Medulla oblongata (tissue), 1 donor: Measurements from ENCODE around the gene GADD45G.

Source experiments
- DNase-seq: peaks from one replicate; pipeline ENCODE4 v3.0.0-alpha.2; 2015; ENCODE audit errors: extremely low spot score

The GADD45G gene, protein sequence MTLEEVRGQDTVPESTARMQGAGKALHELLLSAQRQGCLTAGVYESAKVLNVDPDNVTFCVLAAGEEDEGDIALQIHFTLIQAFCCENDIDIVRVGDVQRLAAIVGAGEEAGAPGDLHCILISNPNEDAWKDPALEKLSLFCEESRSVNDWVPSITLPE

DNA sequence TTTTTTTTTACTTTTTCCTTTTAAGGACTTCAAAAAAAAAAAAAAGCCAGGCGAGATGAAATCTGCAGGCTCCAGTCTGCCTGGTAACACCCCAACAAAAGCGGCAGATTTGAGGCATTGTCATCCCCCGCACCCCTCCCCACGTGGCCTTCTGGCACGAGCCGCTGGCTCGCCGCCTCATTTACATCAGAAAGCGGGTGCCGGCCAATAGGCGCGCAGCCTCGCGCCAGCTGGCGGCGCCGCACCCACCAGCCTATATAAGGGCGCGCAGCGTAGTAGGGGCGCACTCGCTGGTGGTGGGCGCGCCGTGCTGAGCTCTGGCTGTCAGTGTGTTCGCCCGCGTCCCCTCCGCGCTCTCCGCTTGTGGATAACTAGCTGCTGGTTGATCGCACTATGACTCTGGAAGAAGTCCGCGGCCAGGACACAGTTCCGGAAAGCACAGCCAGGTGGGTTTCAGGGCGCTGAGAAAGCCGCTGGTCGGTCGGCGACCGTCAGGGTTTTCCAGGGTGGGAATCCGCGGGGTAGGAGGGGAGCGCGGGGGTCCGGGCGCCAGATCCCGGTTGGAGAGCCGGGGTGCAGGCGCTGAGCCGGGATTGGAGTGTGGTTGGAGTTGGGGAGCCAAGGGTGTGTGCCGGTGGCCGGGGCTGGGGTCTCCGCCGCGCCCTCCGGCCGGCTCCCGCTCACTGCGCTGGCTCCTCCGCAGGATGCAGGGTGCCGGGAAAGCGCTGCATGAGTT lies at the start of gene GADD45G:
GADD45G (plus strand) TSS at position 284 of the 736 bp plus-strand sequence; CDS start at position 394, 110 bp downstream.
- DNase-seq, result peak; percentile 89

DNA sequence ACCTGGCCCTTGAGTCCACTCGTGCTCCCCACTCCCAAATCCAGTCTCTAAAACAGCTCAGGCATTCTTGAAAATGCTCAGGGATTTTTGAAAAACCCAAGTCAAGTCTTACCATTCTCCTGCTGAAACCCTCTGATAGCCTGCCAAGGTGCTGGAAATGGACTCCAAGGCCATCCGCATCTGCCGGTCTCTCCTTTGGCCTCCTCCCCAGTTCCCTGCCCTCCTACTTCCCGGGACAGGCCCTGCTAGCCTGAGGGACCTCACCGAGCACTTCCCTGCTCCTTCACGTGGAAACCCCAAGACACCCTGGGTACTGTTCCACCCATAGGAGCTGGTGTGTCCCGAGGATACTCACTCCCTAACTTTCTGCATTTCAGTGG lies 49.8 kb upstream of the GADD45G start:
- DNase-seq, result no peak

DNA sequence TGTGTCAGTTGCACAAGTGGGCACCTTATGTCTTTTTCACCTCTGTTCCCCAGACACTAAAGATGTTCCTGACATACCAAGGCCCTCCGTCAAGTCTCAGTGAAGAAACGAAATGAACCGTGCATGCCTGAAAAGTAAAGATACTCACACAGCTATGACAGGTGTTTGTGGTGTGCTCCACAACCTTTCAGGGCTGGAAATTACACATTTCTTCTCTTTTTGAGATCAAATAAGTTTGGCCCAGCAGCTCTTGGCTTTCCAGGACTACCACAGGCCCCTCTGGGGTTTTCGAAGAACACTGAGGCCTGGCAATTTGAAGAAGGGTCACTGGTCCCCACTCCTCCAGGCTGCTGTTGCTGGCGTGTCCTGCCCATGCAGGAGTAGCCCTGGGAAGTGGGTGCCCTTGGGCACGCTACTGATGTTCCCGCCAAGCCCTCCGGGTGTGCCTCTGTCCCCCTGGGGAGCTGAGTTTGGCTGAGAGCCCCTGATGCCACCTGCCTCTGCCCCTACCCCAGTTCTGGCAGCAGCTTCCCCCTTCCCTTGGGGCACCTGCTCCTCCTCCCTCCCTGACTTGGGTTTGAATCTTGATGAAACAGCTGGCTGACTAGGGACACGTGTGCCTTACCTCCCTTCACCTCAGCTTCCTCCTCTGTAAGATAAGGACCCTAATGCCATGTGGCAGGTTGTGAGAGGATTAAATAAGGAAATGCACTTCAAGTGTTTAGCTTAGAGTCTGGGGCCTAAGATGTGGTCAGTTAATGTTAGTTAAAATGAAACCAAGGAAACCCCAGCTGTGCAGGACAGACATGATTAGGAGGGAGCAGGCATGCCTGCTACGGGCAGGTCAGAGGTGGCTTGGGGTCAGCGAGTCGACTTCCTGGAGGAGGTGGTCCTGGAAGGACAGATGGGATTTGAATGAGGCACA lies 49.1 kb upstream of the GADD45G start:
- DNase-seq, result no peak

DNA sequence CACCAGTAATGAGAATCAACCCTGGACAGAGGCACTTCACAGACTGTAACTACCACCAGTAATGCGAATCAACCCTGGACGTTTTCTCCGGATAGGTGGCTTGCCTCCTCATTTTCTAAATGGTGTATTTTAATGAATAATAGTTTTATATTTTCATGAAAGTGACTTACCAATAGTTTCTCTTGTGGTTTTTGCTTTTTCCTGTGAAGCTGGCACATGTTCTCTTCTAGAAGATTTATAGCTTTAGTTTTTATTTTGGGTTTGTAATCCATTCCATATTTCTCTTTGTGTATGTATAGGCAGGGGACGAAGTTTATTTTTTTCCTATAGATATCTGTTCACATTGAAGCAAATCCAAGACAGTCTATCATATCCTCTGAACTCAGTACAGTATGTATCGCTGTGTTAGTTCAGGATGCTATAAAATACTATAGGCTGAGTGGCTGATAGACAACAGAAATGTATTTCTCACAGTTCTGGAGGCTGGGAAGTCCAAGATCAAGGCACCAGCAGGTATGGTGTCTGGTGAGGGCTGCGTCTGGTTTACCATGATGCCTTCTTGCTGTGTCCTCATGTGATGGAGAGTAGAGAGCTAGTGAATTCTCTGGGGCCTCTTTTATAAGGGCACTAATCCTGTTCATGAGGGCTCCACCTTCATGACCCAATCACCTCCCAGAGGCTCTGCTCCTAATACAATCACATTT lies 46.5 kb upstream of the GADD45G start:
- no peak for DNase-seq

DNA sequence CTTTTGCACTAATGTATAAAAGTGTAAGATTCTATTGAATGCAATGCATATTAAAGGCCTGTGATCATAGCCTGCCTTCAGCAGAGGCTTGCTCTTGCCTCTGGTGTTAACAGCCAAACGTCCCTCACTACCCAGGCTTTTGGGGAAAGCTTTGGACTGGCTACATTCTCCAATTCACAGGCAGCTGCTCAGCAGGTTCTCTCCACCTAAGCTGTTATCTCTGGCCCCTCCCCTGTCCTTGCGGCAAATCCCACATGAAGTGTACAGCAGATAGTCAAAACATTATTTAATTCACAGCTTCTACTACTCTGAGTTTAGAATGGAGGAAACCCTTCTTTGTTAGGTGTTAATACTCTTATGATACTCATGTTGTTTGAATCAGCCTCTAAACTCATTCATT lies 45.9 kb upstream of the GADD45G start:
- no peak for DNase-seq

DNA sequence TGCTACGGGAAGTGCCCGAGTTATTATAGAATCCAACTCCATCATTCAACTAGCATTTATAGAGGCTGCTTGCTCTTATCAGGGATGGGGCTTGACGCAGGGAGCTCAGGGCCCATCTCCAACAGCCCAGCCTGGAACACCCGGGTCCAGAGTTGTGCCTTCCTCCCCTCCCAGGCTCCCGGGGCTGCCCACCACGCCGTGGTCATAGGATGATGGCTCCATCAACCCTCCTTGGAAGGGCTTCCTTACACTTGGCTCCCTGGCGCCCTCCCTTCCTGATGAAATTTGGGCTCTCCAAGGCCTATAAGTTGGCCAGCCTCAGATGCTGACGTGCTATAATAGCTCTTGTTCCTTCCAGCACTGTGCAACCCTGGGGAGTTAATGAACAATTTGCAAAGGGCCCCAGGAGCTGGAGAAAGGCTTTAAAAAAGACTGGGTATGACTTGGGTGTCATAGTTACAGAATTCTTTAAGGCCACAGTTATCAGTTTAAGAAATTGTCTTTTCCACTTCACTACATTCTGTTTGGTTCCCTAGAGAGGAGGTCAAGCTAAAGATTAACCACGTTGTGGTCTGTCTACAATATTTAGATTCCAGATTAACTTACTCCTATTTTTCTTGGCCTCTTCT lies 42.5 kb upstream of the GADD45G start:
- no peak for DNase-seq

DNA sequence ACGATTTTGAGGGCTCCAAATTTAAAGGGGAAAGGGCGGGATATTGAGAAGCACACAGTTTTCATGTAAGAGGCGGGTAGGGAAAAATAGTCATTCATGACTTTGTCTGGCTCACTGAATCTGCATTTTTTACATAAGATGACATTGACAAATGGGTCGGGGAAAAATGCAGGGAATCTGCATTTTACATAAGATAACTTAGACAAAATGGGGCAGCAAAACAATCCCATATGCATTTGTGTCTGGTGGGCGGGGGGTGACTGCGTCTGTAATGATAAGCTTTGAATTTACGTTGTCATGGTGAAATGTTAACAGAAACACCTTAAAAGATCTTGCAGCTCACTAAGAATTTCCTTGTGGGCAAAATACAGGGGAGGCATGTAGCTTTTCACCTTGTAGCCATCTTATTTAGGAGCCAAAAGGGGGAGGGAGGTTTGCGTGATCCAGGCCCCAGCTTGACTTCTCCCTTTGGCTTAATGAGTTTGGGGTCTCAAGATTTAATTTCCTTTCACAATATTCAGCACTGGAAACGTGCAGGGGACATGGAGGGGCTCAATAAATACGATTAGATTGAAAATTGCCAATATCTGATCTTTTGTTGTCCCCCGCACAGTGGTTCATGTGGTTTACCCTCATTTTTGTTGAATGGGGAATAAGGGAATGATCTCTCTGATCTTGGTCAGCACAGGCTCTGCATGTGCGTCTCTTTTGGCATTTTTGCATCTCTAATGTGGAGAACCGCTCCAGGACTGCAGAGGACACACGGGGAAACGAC lies 41.1 kb upstream of the GADD45G start:
- no peak for DNase-seq

DNA sequence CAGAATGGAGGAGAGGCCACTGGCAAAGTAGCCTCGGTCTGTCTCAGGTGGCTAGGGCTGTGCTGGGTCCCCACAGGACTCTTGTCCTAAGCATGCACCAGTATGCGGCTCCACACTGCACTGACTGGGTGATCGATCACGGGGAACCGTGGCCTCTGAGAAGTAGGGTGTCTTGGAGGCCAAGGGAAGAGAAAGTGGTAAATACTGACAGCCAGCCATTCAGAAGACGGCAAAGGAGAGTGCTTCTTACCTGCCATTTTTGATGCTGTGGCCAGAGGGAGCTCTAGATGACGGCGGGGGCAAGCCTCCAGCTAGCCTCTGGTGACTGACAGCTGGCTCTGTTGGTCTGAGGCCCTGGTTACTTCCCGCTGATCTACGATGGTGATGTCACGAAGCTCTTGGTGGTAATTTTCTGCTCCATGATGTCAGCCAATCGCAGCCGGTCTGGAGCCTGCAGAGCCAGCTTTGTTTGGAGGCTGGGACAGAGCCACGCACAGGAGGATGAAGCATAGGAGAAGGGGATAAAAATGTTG lies 40.4 kb upstream of the GADD45G start:
- DNase-seq, result peak; percentile 21

DNA sequence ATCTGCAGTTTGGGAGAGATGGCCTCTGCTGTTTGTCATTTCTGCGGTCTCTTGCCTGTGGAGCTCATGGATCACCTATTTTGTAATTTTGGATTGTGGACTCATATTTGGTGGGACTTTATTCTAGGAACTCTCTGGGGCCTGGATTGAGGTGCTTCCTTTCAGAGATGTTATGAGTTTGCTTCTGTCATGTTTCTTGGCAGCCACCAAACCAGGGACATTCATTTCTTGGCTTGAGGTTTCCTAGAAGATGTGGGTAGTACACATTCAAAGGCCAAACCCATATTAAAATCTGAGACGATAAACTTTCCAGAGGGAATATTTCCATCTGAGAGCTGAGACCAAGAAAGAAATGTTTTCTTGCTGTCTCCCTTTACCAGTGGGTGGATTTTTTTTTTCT lies 37.2 kb upstream of the GADD45G start:
- no peak for DNase-seq

DNA sequence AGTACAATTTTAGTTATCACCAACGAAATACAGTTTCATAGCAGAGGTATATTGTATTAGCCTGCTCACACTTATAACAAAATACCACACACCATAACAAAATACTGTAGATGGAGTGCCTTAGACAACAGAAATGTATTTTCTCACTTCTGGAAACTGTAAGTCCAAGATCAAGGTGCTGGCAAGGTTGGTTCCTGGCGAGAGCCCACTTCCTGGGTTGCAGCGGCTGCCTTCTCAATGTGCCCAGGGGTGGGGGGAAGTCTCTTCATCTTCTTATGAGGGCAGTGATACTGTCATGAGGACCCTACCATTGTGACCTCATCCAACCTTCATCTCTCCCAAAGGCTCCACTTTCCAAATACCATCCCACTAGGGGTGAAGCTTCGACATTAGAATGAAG lies 30.5 kb upstream of the GADD45G start:
- no peak for DNase-seq

DNA sequence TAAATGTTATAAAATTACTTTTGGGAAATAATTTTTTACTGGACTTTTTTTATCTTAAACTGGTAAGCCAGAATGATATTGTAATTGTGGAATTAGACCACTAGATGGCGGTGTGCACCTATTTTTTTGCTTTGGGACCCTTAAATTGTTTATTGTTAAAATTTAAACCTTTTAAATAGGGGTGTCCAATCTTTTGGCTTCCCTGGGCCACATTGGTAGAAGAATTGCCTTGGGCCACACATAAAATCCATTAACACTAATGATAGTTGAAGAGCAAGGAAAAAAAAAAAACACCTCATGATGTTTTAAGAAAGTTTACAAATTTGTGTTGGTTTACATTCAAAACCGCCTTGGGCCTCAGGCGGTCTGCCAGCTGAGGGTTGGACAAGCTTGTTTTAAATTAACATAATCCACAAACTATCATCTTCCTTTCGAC lies 28.4 kb upstream of the GADD45G start:
- peak; percentile 48 for DNase-seq

DNA sequence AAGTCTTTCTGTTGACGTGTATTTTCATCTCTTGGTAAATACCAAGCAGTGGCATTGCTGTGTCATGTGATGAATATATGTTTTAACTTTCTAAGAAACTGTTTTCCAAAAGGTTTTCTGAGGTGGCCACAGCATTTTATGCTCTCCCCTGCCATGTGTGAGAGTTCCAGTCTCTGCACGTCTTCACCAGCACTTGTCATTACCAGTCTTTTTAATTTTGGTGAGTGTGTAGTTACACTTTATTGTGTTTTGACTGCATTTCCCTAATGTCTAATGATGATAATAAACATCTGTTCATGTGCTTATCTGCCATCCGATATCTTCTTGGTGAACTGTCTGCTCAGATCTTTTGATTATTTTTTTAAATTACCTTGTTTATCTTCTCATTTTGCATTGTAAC lies 27.4 kb upstream of the GADD45G start:
- no peak for DNase-seq

DNA sequence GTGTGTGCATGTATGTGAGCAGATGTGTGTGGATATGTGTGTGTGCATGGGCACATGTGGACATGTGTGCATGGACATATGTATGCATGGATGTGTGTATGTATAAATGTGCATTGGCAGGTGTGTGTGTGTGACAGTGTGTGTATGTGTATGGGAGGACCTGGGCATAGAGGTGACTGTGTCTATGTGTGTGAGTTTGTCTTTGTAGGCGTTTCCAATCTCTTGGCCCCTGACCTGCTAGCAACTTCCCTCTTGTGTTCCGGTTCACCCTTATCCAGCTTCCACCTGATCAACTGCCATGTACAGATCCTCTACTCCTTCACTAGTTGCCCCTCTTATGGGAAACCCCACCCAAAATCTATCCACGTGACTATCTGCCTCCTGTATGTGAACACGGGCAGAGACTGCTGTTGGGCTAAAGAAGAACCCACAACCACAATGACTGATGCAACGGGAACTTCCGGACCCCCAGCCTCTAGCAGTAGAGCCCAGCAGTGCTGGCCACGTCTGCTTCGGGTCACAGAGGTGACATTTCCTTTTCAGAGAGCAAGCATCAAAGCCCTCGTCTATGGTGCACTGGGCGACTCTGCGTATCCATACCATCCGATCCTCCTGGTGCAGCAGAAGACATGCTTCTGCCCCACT lies 24.9 kb upstream of the GADD45G start:
- no peak for DNase-seq

DNA sequence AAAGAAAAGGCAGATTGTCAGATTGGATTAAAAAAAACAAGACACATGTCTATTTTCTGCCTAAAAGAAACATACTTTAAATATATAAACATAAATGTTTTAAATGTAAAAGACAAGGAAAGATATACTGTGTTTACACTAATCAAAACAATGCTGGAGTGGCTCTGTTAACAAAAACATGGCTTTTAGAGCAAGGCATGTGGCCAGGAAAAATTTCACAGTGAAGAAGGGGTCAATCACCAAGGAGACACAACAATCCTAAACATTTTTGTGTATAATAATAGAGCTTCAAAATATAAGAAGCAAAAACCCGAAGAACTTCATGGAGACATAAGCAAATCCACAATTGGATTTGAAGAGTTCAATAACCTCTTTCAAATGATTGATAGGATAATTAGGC lies 18.5 kb upstream of the GADD45G start:
- DNase-seq, result no peak

DNA sequence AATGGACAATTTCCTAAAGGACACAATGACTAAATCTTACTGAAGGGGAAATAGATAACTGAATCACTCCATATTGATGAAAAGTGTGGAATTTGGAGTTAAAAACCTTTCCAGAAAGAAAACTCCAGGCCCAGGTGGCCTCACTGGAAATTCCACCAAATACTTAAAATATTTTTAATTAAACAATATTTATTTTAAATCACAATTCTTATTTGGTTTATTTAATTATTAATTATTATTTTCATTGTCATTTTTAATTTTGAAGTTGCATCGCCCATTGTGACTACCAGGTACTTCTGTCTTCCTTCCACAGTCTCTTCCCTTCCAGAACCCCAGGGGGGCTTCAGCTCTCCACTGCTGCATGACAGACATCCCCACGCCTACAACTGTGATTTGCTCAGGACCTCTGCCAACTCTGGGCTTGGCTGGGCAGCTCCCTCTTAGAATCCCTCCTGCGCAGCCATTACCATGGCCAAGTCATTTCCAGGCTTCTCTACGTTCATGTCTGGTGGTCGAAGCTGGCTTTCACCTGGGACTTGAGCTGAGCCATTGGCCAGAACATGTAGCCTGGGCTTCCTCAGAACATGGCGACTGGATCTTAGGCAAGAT lies 16.4 kb upstream of the GADD45G start:
- no peak for DNase-seq

DNA sequence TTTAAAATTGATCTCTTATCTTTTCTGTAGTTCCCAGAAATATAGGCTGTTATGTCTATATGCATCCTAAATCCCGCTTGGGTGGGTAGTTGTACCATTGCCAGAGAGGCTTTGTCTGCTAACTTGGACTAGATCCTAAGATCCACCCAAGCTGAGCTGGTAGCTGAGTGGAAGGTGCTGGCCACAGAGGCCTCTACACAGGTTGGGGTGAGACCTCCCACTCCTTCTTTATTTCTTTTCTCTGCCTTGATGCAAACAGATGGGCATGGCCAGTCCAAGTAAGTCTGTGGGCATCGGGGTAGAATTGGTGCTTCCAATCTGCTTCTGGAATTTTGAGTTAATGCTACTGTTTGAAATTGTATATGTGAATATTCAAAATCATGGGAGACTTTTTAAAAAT lies 14.4 kb upstream of the GADD45G start:
- no peak for DNase-seq

DNA sequence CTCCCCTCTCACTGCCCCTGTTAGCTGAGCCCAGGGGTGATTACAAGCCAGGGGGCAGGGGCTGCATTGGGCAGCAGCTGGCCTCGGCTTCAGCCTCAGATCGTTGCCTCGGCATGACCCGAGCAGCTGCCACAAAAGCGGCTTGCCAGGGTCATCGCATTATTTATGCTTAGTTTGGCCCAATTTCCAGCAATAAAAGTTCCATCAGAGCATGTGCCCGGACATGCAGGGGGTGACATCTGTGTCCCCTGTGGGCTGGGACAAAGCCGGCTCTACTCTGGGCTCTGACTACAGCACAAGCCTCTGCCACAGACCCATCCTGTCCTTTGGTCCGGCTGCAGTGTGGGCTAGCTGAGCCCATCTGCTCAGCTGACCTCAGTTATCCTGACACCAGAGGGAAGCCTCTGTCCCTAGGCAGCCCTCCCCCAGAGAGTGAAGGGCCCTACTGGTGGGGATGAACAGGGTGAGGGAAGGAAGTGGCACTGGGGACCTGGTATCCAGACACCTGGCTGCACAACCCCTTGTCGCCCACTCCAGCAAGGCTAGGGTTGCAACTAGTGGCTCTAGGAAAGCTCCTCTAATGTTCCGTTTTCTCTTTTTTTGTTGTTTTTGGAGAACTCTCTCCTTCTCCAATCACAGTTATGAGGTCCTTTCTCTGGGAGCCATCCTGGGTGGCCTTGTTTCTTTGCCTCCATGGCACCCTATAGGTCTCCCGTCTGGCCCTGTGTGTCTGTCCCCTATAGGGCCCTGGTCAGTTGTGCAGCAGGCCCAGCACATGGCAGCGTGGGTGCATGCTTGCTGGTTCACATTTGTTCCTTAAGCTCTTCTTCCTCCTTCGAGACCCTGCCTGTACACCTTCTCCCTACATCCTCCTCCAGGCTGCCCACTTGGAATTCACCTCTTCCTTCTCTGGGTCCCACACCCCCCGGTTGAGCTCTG lies 13.3 kb upstream of the GADD45G start:
- no peak for DNase-seq

DNA sequence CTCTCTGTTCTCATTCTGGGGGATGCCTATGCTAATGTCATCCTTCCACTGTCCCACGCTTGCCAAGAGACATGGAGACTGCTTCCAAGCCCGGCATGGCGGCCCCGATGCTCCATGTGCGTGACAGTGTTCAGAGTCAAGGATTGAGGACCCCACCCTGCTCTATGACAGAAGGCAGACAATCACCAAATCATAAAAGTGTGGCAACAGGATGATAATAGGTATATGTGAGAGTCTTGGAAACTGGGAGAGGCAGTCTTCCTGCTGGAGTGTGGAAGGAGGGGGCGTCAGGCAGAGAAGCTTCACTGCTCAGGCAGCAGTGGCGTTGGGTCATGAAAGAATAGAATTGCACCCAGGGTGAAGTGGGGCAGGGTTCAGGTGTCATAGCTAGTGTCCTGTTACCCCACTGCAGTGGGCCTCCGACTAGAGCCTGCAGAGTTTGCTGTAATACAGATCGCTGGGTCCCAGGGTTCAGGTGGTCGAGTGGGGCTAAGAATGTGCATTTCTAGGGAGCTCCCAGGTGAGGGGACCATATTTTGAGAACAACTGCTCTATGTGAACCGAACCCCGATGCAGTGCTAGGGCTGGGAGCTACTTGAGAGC lies 12.5 kb upstream of the GADD45G start:
- DNase-seq, result no peak
